Neuronal stem cell (in vitro differentiated cells): Measurements from ENCODE around the gene ECHS1.

Experiments
- DNase-seq: peaks from one replicate; pipeline ENCODE4 v3.0.0-alpha.2; 2013; ENCODE audit warnings: low spot score
- H2AFZ ChIP-seq: one replicate; pipeline ENCODE4 v1.6.1; 2013; ENCODE audit warnings: mild to moderate bottlenecking, low read length, inconsistent platforms
- H2AK5ac ChIP-seq: 2 replicates; pipeline ENCODE4 v1.6.1; 2013; ENCODE audit warnings: low read depth, mild to moderate bottlenecking, inconsistent platforms, low read length, moderate library complexity, mixed read lengths
- H2BK120ac ChIP-seq: 2 replicates; pipeline ENCODE4 v1.6.1; 2013; ENCODE audit warnings: low read depth, mild to moderate bottlenecking, inconsistent platforms, low read length, moderate library complexity, mixed read lengths
- H2BK12ac ChIP-seq: one replicate; pipeline ENCODE4 v1.6.1; 2013; ENCODE audit warnings: low read length, inconsistent platforms
- H2BK15ac ChIP-seq: 2 replicates; pipeline ENCODE4 v1.6.1; 2013; ENCODE audit warnings: mild to moderate bottlenecking, low read length, inconsistent platforms, mixed read lengths
- H2BK5ac ChIP-seq: one replicate; pipeline ENCODE4 v1.6.1; 2013; ENCODE audit warnings: inconsistent platforms, mild to moderate bottlenecking, low read length, moderate library complexity
- H3K14ac ChIP-seq: one replicate; pipeline ENCODE4 v1.6.1; 2013; ENCODE audit warnings: low read length, inconsistent platforms
- H3K18ac ChIP-seq: 2 replicates; pipeline ENCODE4 v1.6.1; 2013; ENCODE audit warnings: low read length, inconsistent platforms
- H3K23ac ChIP-seq: 2 replicates; pipeline ENCODE4 v1.6.1; 2013; ENCODE audit warnings: low read depth, mild to moderate bottlenecking, mixed read lengths, low read length, inconsistent platforms; ENCODE audit not compliant: poor library complexity
- H3K27ac ChIP-seq: replicated peaks from 3 replicates; pipeline ENCODE4 v1.5.1; 2013; ENCODE audit warnings: low read length, inconsistent platforms
- H3K27me3 ChIP-seq, 3 experiments: 2 replicates each; pipeline ENCODE4 v1.6.1; 2013; ENCODE audit warnings: low read length in 3 of 3, mild to moderate bottlenecking in 2 of 3, inconsistent platforms in 1 of 3, low read depth in 1 of 3, mixed read lengths in 1 of 3, moderate library complexity in 1 of 3; ENCODE audit not compliant: control insufficient read depth in 3 of 3, insufficient read depth in 3 of 3
- H3K36me3 ChIP-seq, 2 donors: replicated peaks in 1 of 2; 2 replicates each; pipeline ENCODE4 v1.6.1; 2013; ENCODE audit warnings: low read length in 2 of 2; ENCODE audit not compliant: control insufficient read depth in 2 of 2, insufficient read depth in 2 of 2
- H3K4ac ChIP-seq: 2 replicates; pipeline ENCODE4 v1.6.1; 2013; ENCODE audit warnings: inconsistent platforms, mild to moderate bottlenecking, low read length, moderate library complexity
- H3K4me1 ChIP-seq, 2 donors: 1 replicate in 1 of 2; 2 replicates in 1 of 2; pipeline ENCODE4 v1.6.1; 2013; ENCODE audit warnings: low read length in 2 of 2, low read depth in 1 of 2; ENCODE audit not compliant: control insufficient read depth in 2 of 2, insufficient read depth in 1 of 2
- H3K4me2 ChIP-seq: one replicate; pipeline ENCODE4 v1.6.1; 2013; ENCODE audit warnings: mild to moderate bottlenecking, low read length, inconsistent platforms; ENCODE audit not compliant: insufficient read depth, poor library complexity, severe bottlenecking
- H3K4me3 ChIP-seq, 2 donors: 2 replicates each; pipeline ENCODE4 v1.5.1; 2013; ENCODE audit warnings: low read length in 2 of 2, mild to moderate bottlenecking in 2 of 2, inconsistent platforms in 1 of 2, moderate library complexity in 1 of 2
- H3K79me1 ChIP-seq: one replicate; pipeline ENCODE4 v1.6.1; 2013; ENCODE audit warnings: low read depth, mild to moderate bottlenecking, inconsistent platforms, low read length, moderate library complexity
- H3K9ac ChIP-seq: one replicate; pipeline ENCODE4 v1.6.1; 2013; ENCODE audit warnings: mild to moderate bottlenecking, low read depth, low read length, inconsistent platforms; ENCODE audit not compliant: poor library complexity
- H3K9me3 ChIP-seq, 2 donors: replicated peaks in 1 of 2; 2 replicates each; pipeline versions ENCODE3 to v1.6.1; 2013; ENCODE audit warnings: low read length in 2 of 2, mild to moderate bottlenecking in 2 of 2, inconsistent platforms in 1 of 2, low read depth in 1 of 2, mixed read lengths in 1 of 2, moderate library complexity in 1 of 2; ENCODE audit not compliant: control insufficient read depth in 2 of 2, insufficient read depth in 1 of 2
- H4K8ac ChIP-seq: one replicate; pipeline ENCODE4 v1.6.1; 2013; ENCODE audit warnings: low read depth, mild to moderate bottlenecking, inconsistent platforms, low read length, moderate library complexity
- H4K91ac ChIP-seq: one replicate; pipeline ENCODE4 v1.6.1; 2013; ENCODE audit warnings: low read length, low read depth, mild to moderate bottlenecking, inconsistent platforms; ENCODE audit not compliant: poor library complexity
- WGBS, 2 donors: extraction: QIAGEN DNeasy Blood & Tissue Kit; methylation state at CpG; one replicate each; pipeline ENCODE4 v1.1.7; 2013; ENCODE audit warnings: missing lambda C conversion rate in 2 of 2, mixed read lengths in 1 of 2; ENCODE audit not compliant: insufficient read length in 2 of 2, insufficient replicate concordance in 1 of 2; ENCODE audit errors: extremely low coverage in 2 of 2; 5-methylcytosine and 5-hydroxymethylcytosine counted together

The ECHS1 gene

GRCh38 chr10:133361773-133362441 lies 11.2 kb downstream of the ECHS1 start:
- DNase-seq = no peak
- H2BK120ac ChIP-seq = no peak overlapping the region
- WGBS, 2 donors = no CpG with 5 or more reads among the region's 18 CpGs
- H3K4me2 ChIP-seq = no peak overlapping the region
- no peak overlapping the region for H4K8ac ChIP-seq
- no peak overlapping the region for H2BK15ac ChIP-seq
- peak overlapping the region; percentile 24 for H2BK5ac ChIP-seq
- no peak overlapping the region for H2BK12ac ChIP-seq
- no peak overlapping the region for H3K27ac ChIP-seq
- no peak overlapping the region for H2AK5ac ChIP-seq
- no peak overlapping the region for H3K4me3 ChIP-seq
- no peak overlapping the region for H3K9ac ChIP-seq
- H3K14ac ChIP-seq = no peak overlapping the region
- peaks cover 36 to 53% of the 10 kb centered on the region in 2 donors for H3K36me3 ChIP-seq
- H3K79me1 ChIP-seq = peaks cover 2% of the 10 kb centered on the region
- H3K4ac ChIP-seq = no peak overlapping the region
- H3K9me3 ChIP-seq = peaks cover 0 to 6% of the 10 kb centered on the region in 2 donors
- H3K18ac ChIP-seq = no peak overlapping the region
- no peak overlapping the region for H2AFZ ChIP-seq
- H3K27me3 ChIP-seq = no peaks in the 10 kb centered on the region
- H3K4me1 ChIP-seq = no peaks in the 10 kb centered on the region
- no peak overlapping the region for H3K23ac ChIP-seq
- no peak overlapping the region for H4K91ac ChIP-seq

GRCh38 chr10:133361227-133361626 lies 11.9 kb downstream of the ECHS1 start:
- H2BK5ac ChIP-seq = peak overlapping the region; percentile 24
- no peak overlapping the region for H2AFZ ChIP-seq
- no peak overlapping the region for H3K4ac ChIP-seq
- H3K23ac ChIP-seq = no peak overlapping the region
- H3K4me3 ChIP-seq = no peak overlapping the region
- H3K14ac ChIP-seq = no peak overlapping the region
- H2BK15ac ChIP-seq = no peak overlapping the region
- no peak for DNase-seq
- H3K4me2 ChIP-seq = no peak overlapping the region
- peaks cover 32 to 46% of the 10 kb centered on the region in 2 donors for H3K36me3 ChIP-seq
- no peak overlapping the region for H4K8ac ChIP-seq
- H3K27me3 ChIP-seq = peaks cover 0 to 2% (median 0%) of the 10 kb centered on the region in 3 experiments
- H3K4me1 ChIP-seq = peaks cover 0 to 6% of the 10 kb centered on the region in 2 donors
- H3K18ac ChIP-seq = no peak overlapping the region
- no peak overlapping the region for H2AK5ac ChIP-seq
- no peak overlapping the region for H4K91ac ChIP-seq
- no peak overlapping the region for H2BK120ac ChIP-seq
- H2BK12ac ChIP-seq = no peak overlapping the region
- H3K9me3 ChIP-seq = peaks cover 0 to 6% of the 10 kb centered on the region in 2 donors
- H3K79me1 ChIP-seq = peaks cover 6% of the 10 kb centered on the region
- no peak overlapping the region for H3K9ac ChIP-seq
- no CpG with 5 or more reads among the region's 5 CpGs for WGBS, 2 donors
- no peak overlapping the region for H3K27ac ChIP-seq

GRCh38 chr10:133359972-133360610 lies 13.1 kb downstream of the ECHS1 start:
- Histone ChIP-seq H3K79me1 (peaks cover 6% of the 10 kb centered on the region), H2AFZ (no peak overlapping the region), H2BK120ac (no peak overlapping the region), H3K4me2 (no peak overlapping the region), H3K4me1 (peaks cover 0 to 6% of the 10 kb centered on the region in 2 donors), H2BK15ac (no peak overlapping the region), H3K4me3 (no peak overlapping the region), H3K9me3 (peaks cover 0 to 6% of the 10 kb centered on the region in 2 donors), H4K8ac (peak overlapping the region; percentile 52), H3K36me3 (peaks cover 26 to 35% of the 10 kb centered on the region in 2 donors), H3K14ac (no peak overlapping the region), H3K4ac (no peak overlapping the region), H3K9ac (no peak overlapping the region), H2BK5ac (no peak overlapping the region), H3K18ac (no peak overlapping the region), H2AK5ac (no peak overlapping the region), H2BK12ac (no peak overlapping the region), H3K27me3 (peaks cover 0 to 2% (median 0%) of the 10 kb centered on the region in 3 experiments), H3K23ac (no peak overlapping the region), H4K91ac (no peak overlapping the region), H3K27ac (no peak overlapping the region)
- no peak for DNase-seq
- WGBS, 2 donors = no CpG with 5 or more reads among the region's 17 CpGs

GRCh38 chr10:133359554-133359971 lies 13.6 kb downstream of the ECHS1 start:
- Histone ChIP-seq H3K4me3 (no peak overlapping the region), H3K4me1 (peaks cover 0 to 6% of the 10 kb centered on the region in 2 donors), H3K79me1 (peaks cover 6% of the 10 kb centered on the region), H2AFZ (no peak overlapping the region), H3K9ac (no peak overlapping the region), H3K18ac (no peak overlapping the region), H2BK12ac (no peak overlapping the region), H2BK15ac (no peak overlapping the region), H3K14ac (no peak overlapping the region), H3K27me3 (peaks cover 0 to 2% (median 0%) of the 10 kb centered on the region in 3 experiments), H3K27ac (no peak overlapping the region), H3K9me3 (peaks cover 0 to 6% of the 10 kb centered on the region in 2 donors), H2BK5ac (no peak overlapping the region), H4K8ac (no peak overlapping the region), H2AK5ac (no peak overlapping the region), H3K36me3 (peaks cover 20 to 30% of the 10 kb centered on the region in 2 donors), H2BK120ac (no peak overlapping the region), H3K4ac (no peak overlapping the region), H4K91ac (no peak overlapping the region), H3K23ac (no peak overlapping the region), H3K4me2 (no peak overlapping the region)
- WGBS, 2 donors = no CpG with 5 or more reads among the region's 6 CpGs
- DNase-seq = no peak
